GM12878 (cell line): ENCODE results near the gene ASCC2. TPM values are rescaled to one million over a fixed set of nuclear protein-coding genes. Genes with fewer than 3 reads are reported as not detected.

Experiments used
- ATAC-seq: fragments of 200-7000 bp; cut with Tn5 transposase; 3 replicates; pipeline ENCODE4 v1.9.1; 2020; ENCODE audit warnings: mild to moderate bottlenecking, moderate library complexity
- BruUV-seq: library from RNA; stranded (reverse); fragments of 400-500 nt; replicated peaks from 2 replicates; lab custom pipeline; 2021; lab: Mats Ljungman, UMichigan
- CTCF ChIA-PET: fragments of 300-600 bp; sonication (Branson Sonifier 250); formaldehyde crosslinking; extraction: SDS; loops from one replicate; lab custom pipeline; 2021; ENCODE audit warnings: inconsistent platforms; lab: Yijun Ruan, JAX
- POLR2A ChIA-PET: fragments of 350-600 bp; formaldehyde crosslinking; extraction: SDS; loops from one replicate; lab custom pipeline; 2021; ENCODE audit warnings: inconsistent platforms; lab: Charles Lee
- RAD21 ChIA-PET: fragments of 300-600 bp; sonication (Branson Sonifier 250); formaldehyde crosslinking; loops from one replicate; lab custom pipeline; 2023; ENCODE audit warnings: antibody characterized with exemption; ENCODE audit not compliant: unreplicated experiment; lab: Charles Lee
- SMC1A ChIA-PET: fragments of 300-600 bp; sonication (Branson Sonifier 250); formaldehyde crosslinking; loops from one replicate; lab custom pipeline; 2023; ENCODE audit not compliant: unreplicated experiment, uncharacterized antibody; lab: Charles Lee
- DNase-seq: peaks from one replicate; pipeline ENCODE4 v3.0.0-alpha.2; 2011; ENCODE audit warnings: low read depth, low spot score
- FAIRE-seq: peaks from 3 replicates; lab custom pipeline; 2011; peaks lifted over from hg19 to GRCh38; lab: Jason Lieb, UNC
- H2AFZ ChIP-seq: 2 replicates; pipeline ENCODE4 v1.6.0; 2011; ENCODE audit warnings: low read depth, low read length, control low read depth; ENCODE audit not compliant: control insufficient read depth
- H3K27ac ChIP-seq: 2 replicates; pipeline ENCODE4 v1.5.1; 2011; ENCODE audit warnings: control low read depth; ENCODE audit not compliant: control insufficient read depth, insufficient read depth
- H3K27me3 ChIP-seq, 2 experiments: replicated peaks in 1 of 2; 2 replicates each; pipeline versions ENCODE4 v1.6.0 to v1.6.1; 2011; ENCODE audit warnings: low read length in 1 of 2; ENCODE audit not compliant: control insufficient read depth in 2 of 2, insufficient read depth in 2 of 2
- H3K36me3 ChIP-seq, 2 experiments: 2 replicates each; pipeline ENCODE4 v1.5.1; 2011; ENCODE audit warnings: low read length in 1 of 2; ENCODE audit not compliant: control insufficient read depth in 2 of 2, insufficient read depth in 2 of 2
- H3K4me1 ChIP-seq: 2 replicates; pipeline ENCODE4 v1.6.1; 2011; ENCODE audit warnings: mild to moderate bottlenecking, low read length, moderate library complexity, mixed read lengths; ENCODE audit not compliant: control insufficient read depth, insufficient read depth
- H3K4me2 ChIP-seq: 2 replicates; pipeline ENCODE4 v1.6.0; 2011; ENCODE audit warnings: control low read depth; ENCODE audit not compliant: control insufficient read depth, insufficient read depth
- H3K4me3 ChIP-seq: fragments of 200-600 bp; sonication (generic); 2 replicates; pipeline ENCODE4 v1.5.1; 2016
- H3K79me2 ChIP-seq: 2 replicates; pipeline ENCODE4 v1.6.0; 2011; ENCODE audit warnings: low read length; ENCODE audit not compliant: control insufficient read depth, insufficient read depth
- H3K9ac ChIP-seq: 2 replicates; pipeline ENCODE4 v1.8.0; 2011; ENCODE audit warnings: low read length, control low read depth, mixed read lengths; ENCODE audit not compliant: control insufficient read depth, insufficient read depth
- H3K9me3 ChIP-seq: replicated peaks from 3 replicates; pipeline ENCODE4 v1.5.1; 2011; ENCODE audit warnings: mild to moderate bottlenecking, low read length; ENCODE audit not compliant: control insufficient read depth, insufficient read depth
- H4K20me1 ChIP-seq: 2 replicates; pipeline ENCODE4 v1.6.0; 2011; ENCODE audit not compliant: control insufficient read depth, insufficient read depth
- ASH2L ChIP-seq: fragments of 300-600, 200-600 bp; sonication (generic); IDR thresholded peaks from 2 replicates; pipeline ENCODE4 v1.6.1; 2017; ENCODE audit warnings: low read depth, mild to moderate bottlenecking, borderline replicate concordance
- CREB1 ChIP-seq: IDR thresholded peaks from 2 replicates; pipeline ENCODE4 v1.6.1; 2012; ENCODE audit warnings: low read depth, mild to moderate bottlenecking, inconsistent platforms
- E2F4 ChIP-seq: IDR thresholded peaks from 2 replicates; pipeline ENCODE4 v1.6.1; 2012; ENCODE audit warnings: low read depth, low read length, improper control_type of control experiment
- GATAD2B ChIP-seq: fragments of 450-650 bp; conservative IDR thresholded peaks from 2 replicates; pipeline ENCODE4 v1.6.1; 2017; ENCODE audit warnings: low read depth, mild to moderate bottlenecking, moderate library complexity
- HDGF ChIP-seq: fragments of 450-650 bp; IDR thresholded peaks from 2 replicates; pipeline ENCODE4 v1.6.1; 2016; ENCODE audit warnings: antibody characterized with exemption
- IKZF1 ChIP-seq: fragments of 450-650 bp; conservative IDR thresholded peaks from 2 replicates; pipeline ENCODE4 v1.6.1; 2017; ENCODE audit warnings: antibody characterized with exemption, mild to moderate bottlenecking
- IRF4 ChIP-seq: IDR thresholded peaks from 2 replicates; pipeline ENCODE4 v1.6.1; 2011; ENCODE audit warnings: low read depth, low read length
- LARP7 ChIP-seq: fragments of 450-650 bp; IDR thresholded peaks from 2 replicates; pipeline ENCODE4 v1.6.1; 2017; ENCODE audit warnings: mild to moderate bottlenecking
- MAX ChIP-seq: IDR thresholded peaks from 2 replicates; pipeline ENCODE4 v1.6.1; 2012; ENCODE audit warnings: low read depth, low read length, improper control_type of control experiment
- NFXL1 ChIP-seq: fragments of 450-650 bp; IDR thresholded peaks from 2 replicates; pipeline ENCODE4 v1.6.1; 2017; ENCODE audit warnings: antibody characterized with exemption, mild to moderate bottlenecking, borderline replicate concordance
- NR2C1 ChIP-seq: fragments of 450-650 bp; IDR thresholded peaks from 2 replicates; pipeline ENCODE4 v1.6.1; 2017; ENCODE audit warnings: antibody characterized with exemption, mild to moderate bottlenecking, moderate library complexity
- NR2C2 ChIP-seq: IDR thresholded peaks from 2 replicates; pipeline ENCODE4 v1.6.1; 2011; ENCODE audit warnings: borderline replicate concordance, low read depth; ENCODE audit not compliant: control insufficient read depth, insufficient read length
- NR2F1 ChIP-seq: fragments of 450-650 bp; conservative IDR thresholded peaks from 2 replicates; pipeline ENCODE4 v1.6.1; 2017; ENCODE audit warnings: mild to moderate bottlenecking
- PML ChIP-seq: IDR thresholded peaks from 2 replicates; pipeline ENCODE4 v1.6.1; 2012; ENCODE audit warnings: low read length, inconsistent platforms
- POLR2AphosphoS2 ChIP-seq: IDR thresholded peaks from 2 replicates; pipeline ENCODE4 v1.6.1; 2011; ENCODE audit warnings: low read depth, mild to moderate bottlenecking, low read length, improper control_type of control experiment, moderate library complexity
- POLR2AphosphoS5 ChIP-seq: IDR thresholded peaks from 2 replicates; pipeline ENCODE4 v1.6.1; 2011; ENCODE audit warnings: mild to moderate bottlenecking, low read length, inconsistent platforms
- SIN3A ChIP-seq: IDR thresholded peaks from 2 replicates; pipeline ENCODE4 v1.6.1; 2012; ENCODE audit warnings: low read depth, low read length, improper control_type of control experiment
- SIX5 ChIP-seq: IDR thresholded peaks from 2 replicates; pipeline ENCODE4 v1.6.1; 2011; ENCODE audit warnings: mild to moderate bottlenecking, low read depth, low read length, moderate library complexity; ENCODE audit not compliant: severe bottlenecking
- SMAD1 ChIP-seq: fragments of 450-650 bp; IDR thresholded peaks from 2 replicates; pipeline ENCODE4 v1.6.1; 2018; ENCODE audit warnings: mild to moderate bottlenecking, low read depth; ENCODE audit not compliant: partially characterized antibody
- SMAD5 ChIP-seq: IDR thresholded peaks from 2 replicates; pipeline ENCODE4 v1.6.1; 2016; ENCODE audit warnings: antibody characterized with exemption, low read depth
- SREBF2 ChIP-seq: IDR thresholded peaks from 2 replicates; pipeline ENCODE4 v1.6.1; 2012; ENCODE audit warnings: mild to moderate bottlenecking, low read length
- YY1 ChIP-seq: IDR thresholded peaks from 2 replicates; pipeline ENCODE4 v1.6.1; 2011; ENCODE audit warnings: low read depth, mild to moderate bottlenecking, low read length
- ZNF207 ChIP-seq: fragments of 450-650 bp; IDR thresholded peaks from 2 replicates; pipeline ENCODE4 v1.6.1; 2014; ENCODE audit warnings: antibody characterized with exemption, mild to moderate bottlenecking, borderline replicate concordance
- ZZZ3 ChIP-seq: IDR thresholded peaks from 2 replicates; pipeline ENCODE4 v1.6.1; 2011; ENCODE audit warnings: low read depth; ENCODE audit not compliant: control insufficient read depth, insufficient read length
- WGBS: methylation state at CpG from one replicate; pipeline ENCODE4 v1.1.6; 2016; ENCODE audit warnings: low lambda C conversion rate; ENCODE audit not compliant: insufficient replicate concordance, insufficient coverage; ENCODE audit errors: missing lambda C conversion rate; 5-methylcytosine and 5-hydroxymethylcytosine counted together
- in situ Hi-C: fragments of 300-500 bp; cut with MboI; formaldehyde crosslinking; loops from 9 replicates; pipeline ENCODE4 v1.14.3; 2018; ENCODE audit warnings: mixed read lengths
- intact Hi-C: fragments of 100-400 bp; cut with micrococcal nuclease; formaldehyde crosslinking; loops from one replicate; pipeline ENCODE4 v1.14.2; 2022; ENCODE audit not compliant: unreplicated experiment
- polyA plus RNA-seq, 11 experiments: library from polyadenylated mRNA; depleted of rRNA in 4 of 11; unstranded in 6 of 11; stranded (reverse) in 5 of 11; fragments of >200 nt; fragmentation: Nextera tagmentation in 4 of 11; fragmentation: Illumina TruSeq in 1 of 11; extraction: Ambion mirVana in 4 of 11; extraction: Trizol in 1 of 11; gene quantifications; 1 replicate in 1 of 11; 2 replicates in 10 of 11; pipeline versions ENCODE4 v1.2.1 to v1.2.3, GENCODE V29; 2011 to 2016; ENCODE audit warnings: inconsistent platforms in 2 of 11, missing spikeins in 2 of 11, low read depth in 1 of 11
- total RNA-seq, 4 experiments: library from RNA; depleted of rRNA in 3 of 4; stranded (reverse); fragments of >200 nt in 3 of 4; fragmentation: Illumina TruSeq in 1 of 4; extraction: Trizol in 1 of 4; gene quantifications; 2 replicates each; pipeline versions ENCODE4 v1.2.1 to v1.2.3, GENCODE V29; 2013 to 2021

ASCC2 gene
- total and polyA plus RNA-seq, 10 of the 15 experiments (the other 5 are each of a cell fraction or from before 2014, with no cell fraction given), result 5.3 to 91.4 (median 56.5) TPM

- FAIRE-seq (no peak), ATAC-seq (peak; percentile 86), DNase-seq (no peak)
- no peaks in the 10 kb centered on the region for H3K27me3 ChIP-seq
- peak within 1 kb of the TSS; percentile 92 for H3K9ac ChIP-seq
- H3K4me3 ChIP-seq, result peak within 1 kb of the TSS; percentile 98
- H3K9me3 ChIP-seq, result no peaks in the 10 kb centered on the region; the same call in 2 of the 3 replicates
- RAD21 ChIA-PET, result interaction anchor here (0.8 to 1.4 kb wide), 2 partner anchors 9 to 116 kb away, joined by 3 to 4 read pairs; partner anchors contain the start of gene MTMR3
- H3K79me2 ChIP-seq, result peaks cover 30% of the 10 kb centered on the region
- in situ Hi-C loops (no loop called here), intact Hi-C loops (loop anchor here (1.0 kb wide), 1 partner anchor 30 kb away; no protein-coding TSS in a partner anchor)
- H3K4me2 ChIP-seq, result peak within 1 kb of the TSS; percentile 98
- SMC1A ChIA-PET, result interaction anchor here (0.7 to 1.4 kb wide), 3 partner anchors 11 to 323 kb away, joined by 3 to 4 read pairs (median 3); no protein-coding TSS in a partner anchor
- TSS peak; percentile 91 for BruUV-seq
- H3K36me3 ChIP-seq, result peaks cover 2 to 8% of the 10 kb centered on the region in 2 experiments
- H3K4me1 ChIP-seq, result peaks cover 4% of the 10 kb centered on the region
- CTCF ChIA-PET, result interaction anchor here (0.6 to 1.9 kb wide), 4 partner anchors 8 to 861 kb away, joined by 3 to 7 read pairs (median 4); no protein-coding TSS in a partner anchor
- peak within 1 kb of the TSS; percentile 84 for H3K27ac ChIP-seq
- H2AFZ ChIP-seq, result peak within 1 kb of the TSS; percentile 94
- POLR2A ChIA-PET, result interaction anchor here (0.7 to 1.6 kb wide), 6 partner anchors 14 to 1631 kb away, joined by 3 to 6 read pairs (median 4); partner anchors contain the start of genes ASCC2 and MTMR3
- 11% methylated on average over 46 of the region's 46 CpGs for WGBS
- no peaks in the 10 kb centered on the region for H4K20me1 ChIP-seq
- peak; percentile 93 for TF ChIP-seq NR2C1
- TF ChIP-seq POLR2AphosphoS2, result peak; percentile 58; the same call in 1 of the 2 replicates
- 0 out of 2 replicates have a peak, but pooled peaks have one; percentile 1 for TF ChIP-seq HDGF
- 0 out of 2 replicates have a peak, but pooled peaks have one; percentile 49 for TF ChIP-seq LARP7
- peak; percentile 58 for TF ChIP-seq SIX5
- TF ChIP-seq IKZF1, result peak; percentile 90
- TF ChIP-seq MAX, result 0 out of 2 replicates have a peak, but pooled peaks have one; percentile 8
- TF ChIP-seq SMAD1, result peak; percentile 51
- TF ChIP-seq E2F4, result no peak
- peak; percentile 46; the same call in 1 of the 2 replicates for TF ChIP-seq SIN3A
- no peak for TF ChIP-seq NFXL1
- TF ChIP-seq CREB1, result 0 out of 2 replicates have a peak, but pooled peaks have one; percentile 62
- no peak for TF ChIP-seq ASH2L
- no peak for TF ChIP-seq NR2C2
- peak; percentile 49 for TF ChIP-seq NR2F1
- peak; percentile 98 for TF ChIP-seq YY1
- no peak for TF ChIP-seq ZZZ3
- peak; percentile 88 for TF ChIP-seq POLR2AphosphoS5
- TF ChIP-seq SREBF2, result no peak
- TF ChIP-seq ZNF207, result peak; percentile 68; the same call in 1 of the 2 replicates
- peak; percentile 89 for TF ChIP-seq SMAD5
- TF ChIP-seq IRF4, result no peak
- no peak for TF ChIP-seq GATAD2B
- TF ChIP-seq PML, result peak; percentile 67; the same call in 1 of the 2 replicates
These were observed 70.7 kb downstream of the ASCC2 start, which contains the start of gene UQCR10 for GRCh38 chr22:29767171-29768051. Gene UQCR10 (plus strand): TSS chr22:29767369. CDS start chr22:29767399, 30 bp downstream.
